Activated CD8-positive, alpha-beta T cell treated with anti-CD3 and anti-CD28 coated beads, Interleukin-2, amount 10 ng/mL, durations not matched to agents 7 days and 5 days (primary cell): ENCODE results near the gene SEMG2. TPM values are rescaled to one million over a fixed set of nuclear protein-coding genes. Genes with fewer than 3 reads are reported as not detected.
A peak's percentile ranks its signal among the peaks of the same experiment; 100 is the strongest.

Source experiments
- ATAC-seq: fragments of 150-1000 bp; cut with Tn5 transposase; one replicate; pipeline ENCODE4 v1.10.0; 2021; ENCODE audit warnings: moderate library complexity
- CTCF ChIA-PET: fragments of 350-600 bp; sonication (Branson Sonifier 250); formaldehyde crosslinking; loops from one replicate; lab custom pipeline; 2021; ENCODE audit warnings: antibody characterized with exemption; lab: Charles Lee
- POLR2A ChIA-PET: fragments of 350-600 bp; sonication (Branson Sonifier 250); formaldehyde crosslinking; loops from one replicate; lab custom pipeline; 2021; ENCODE audit warnings: antibody characterized with exemption; lab: Charles Lee
- DNase-seq: peaks from one replicate; pipeline ENCODE4 v3.0.0-alpha.2; 2020
- H3K27ac Mint-ChIP-seq: one replicate; pipeline ENCODE4 v1.8.0; 2021; ENCODE audit warnings: mild to moderate bottlenecking, mixed read lengths
- H3K27me3 Mint-ChIP-seq: one replicate; pipeline ENCODE4 v1.8.0; 2021; ENCODE audit warnings: low read depth, mixed read lengths
- H3K36me3 Mint-ChIP-seq: one replicate; pipeline ENCODE4 v1.8.0; 2021; ENCODE audit warnings: low read depth, mixed read lengths
- H3K4me1 Mint-ChIP-seq: one replicate; pipeline ENCODE4 v1.8.0; 2021; ENCODE audit warnings: low read depth, mixed read lengths
- H3K4me3 Mint-ChIP-seq: one replicate; pipeline ENCODE4 v1.8.0; 2021; ENCODE audit warnings: mild to moderate bottlenecking, mixed read lengths
- H3K9me3 Mint-ChIP-seq: one replicate; pipeline ENCODE4 v1.8.0; 2022; ENCODE audit warnings: mixed read lengths; ENCODE audit not compliant: insufficient read depth
- total RNA-seq, 2 experiments: library from RNA; stranded (reverse); gene quantifications; one replicate each; pipeline ENCODE4 v1.2.3, GENCODE V29; 2021

SEMG2 gene
- total RNA-seq, 2 experiments from 2014 or later: not detected

DNA sequence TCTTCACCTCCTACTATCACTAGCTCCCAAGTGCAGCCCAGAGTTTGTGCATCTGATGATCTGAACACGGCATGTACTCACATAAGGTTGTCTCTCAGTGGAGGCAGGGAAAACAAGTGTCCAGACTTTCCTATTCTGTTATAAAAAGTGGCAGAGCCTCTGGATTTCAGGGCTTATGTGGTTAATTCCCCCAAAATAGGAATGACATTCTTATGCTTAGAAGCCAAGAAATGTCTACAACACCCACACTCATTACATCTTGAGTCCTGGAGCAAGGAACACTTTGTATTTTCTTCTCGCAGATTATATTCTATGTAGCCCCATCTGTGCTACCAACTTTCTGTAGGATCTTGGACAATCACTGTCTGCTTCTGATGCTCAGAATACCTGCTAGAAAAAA, 27.8 kb upstream of the SEMG2 start:
- no peaks in the 10 kb centered on the region for H3K36me3 Mint-ChIP-seq
- H3K27ac Mint-ChIP-seq: no peak overlapping the region
- H3K9me3 Mint-ChIP-seq: peaks cover 4% of the 10 kb centered on the region
- POLR2A ChIA-PET: interaction anchor here (0.5 kb wide), 1 partner anchor 293 kb away, joined by 3 read pairs; no protein-coding TSS in a partner anchor
- H3K4me1 Mint-ChIP-seq: no peaks in the 10 kb centered on the region
- CTCF ChIA-PET: no interaction called here
- peaks cover 23% of the 10 kb centered on the region for H3K27me3 Mint-ChIP-seq
- DNase-seq (no peak), ATAC-seq (no peak)
- no peak overlapping the region for H3K4me3 Mint-ChIP-seq

DNA sequence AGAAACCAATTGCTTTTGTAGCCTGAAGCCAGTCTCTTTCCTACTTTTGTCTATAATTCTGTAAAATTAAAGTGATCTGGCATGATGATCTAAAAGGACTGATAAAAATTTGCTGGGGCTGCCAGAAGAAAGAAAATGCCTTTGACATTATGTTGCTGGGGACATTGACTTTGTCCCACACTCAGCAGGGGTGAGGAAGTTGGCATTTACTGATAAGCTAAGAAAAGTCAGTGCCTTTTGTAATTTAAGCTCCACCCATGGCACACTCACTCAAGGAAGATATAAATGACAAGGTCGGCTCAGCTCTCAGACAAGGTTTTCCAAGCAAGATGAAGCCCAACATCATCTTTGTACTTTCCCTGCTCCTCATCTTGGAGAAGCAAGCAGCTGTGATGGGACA, 14.4 kb upstream of the SEMG2 start, which contains the start of gene SEMG1:
Gene SEMG1 (plus strand): TSS at position 309 of the 400 bp plus-strand sequence. CDS start 21 bp downstream, at position 330.
- no peaks in the 10 kb centered on the region for H3K9me3 Mint-ChIP-seq
- H3K4me1 Mint-ChIP-seq: no peaks in the 10 kb centered on the region
- no peak for DNase-seq
- H3K4me3 Mint-ChIP-seq: no peak within 1 kb of the TSS
- POLR2A ChIA-PET: no interaction called here
- H3K36me3 Mint-ChIP-seq: no peaks in the 10 kb centered on the region
- no peak within 1 kb of the TSS for H3K27ac Mint-ChIP-seq
- CTCF ChIA-PET: interaction anchor here (0.7 to 1.0 kb wide), 2 partner anchors 112 to 277 kb away, joined by 3 read pairs; no protein-coding TSS in a partner anchor
- ATAC-seq: no peak
- H3K27me3 Mint-ChIP-seq: peaks cover 30% of the 10 kb centered on the region

DNA sequence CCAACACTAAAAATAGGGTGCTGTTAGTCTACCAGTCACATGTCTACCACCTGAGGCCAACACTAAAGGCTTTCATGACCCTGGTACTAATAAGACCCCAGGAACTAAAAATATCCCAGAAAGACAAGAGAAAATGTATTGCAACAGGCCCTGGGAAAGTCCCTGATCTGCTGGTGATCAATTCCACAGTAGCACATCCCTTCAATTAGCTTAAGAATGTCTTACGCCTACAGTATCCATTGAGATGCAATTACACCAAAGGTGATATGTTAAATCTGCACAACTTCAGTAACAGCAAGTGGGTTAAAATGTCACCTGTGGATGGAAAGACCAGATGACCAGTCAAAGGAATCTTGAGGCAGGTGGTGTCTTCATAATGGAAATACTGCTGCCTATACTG, 11.2 kb upstream of the SEMG2 start:
- ATAC-seq (no peak), DNase-seq (no peak)
- no peak overlapping the region for H3K27ac Mint-ChIP-seq
- no peaks in the 10 kb centered on the region for H3K36me3 Mint-ChIP-seq
- H3K4me3 Mint-ChIP-seq: no peak overlapping the region
- CTCF ChIA-PET: no interaction called here
- H3K4me1 Mint-ChIP-seq: no peaks in the 10 kb centered on the region
- POLR2A ChIA-PET: no interaction called here
- H3K9me3 Mint-ChIP-seq: no peaks in the 10 kb centered on the region
- peaks cover 25% of the 10 kb centered on the region for H3K27me3 Mint-ChIP-seq

DNA sequence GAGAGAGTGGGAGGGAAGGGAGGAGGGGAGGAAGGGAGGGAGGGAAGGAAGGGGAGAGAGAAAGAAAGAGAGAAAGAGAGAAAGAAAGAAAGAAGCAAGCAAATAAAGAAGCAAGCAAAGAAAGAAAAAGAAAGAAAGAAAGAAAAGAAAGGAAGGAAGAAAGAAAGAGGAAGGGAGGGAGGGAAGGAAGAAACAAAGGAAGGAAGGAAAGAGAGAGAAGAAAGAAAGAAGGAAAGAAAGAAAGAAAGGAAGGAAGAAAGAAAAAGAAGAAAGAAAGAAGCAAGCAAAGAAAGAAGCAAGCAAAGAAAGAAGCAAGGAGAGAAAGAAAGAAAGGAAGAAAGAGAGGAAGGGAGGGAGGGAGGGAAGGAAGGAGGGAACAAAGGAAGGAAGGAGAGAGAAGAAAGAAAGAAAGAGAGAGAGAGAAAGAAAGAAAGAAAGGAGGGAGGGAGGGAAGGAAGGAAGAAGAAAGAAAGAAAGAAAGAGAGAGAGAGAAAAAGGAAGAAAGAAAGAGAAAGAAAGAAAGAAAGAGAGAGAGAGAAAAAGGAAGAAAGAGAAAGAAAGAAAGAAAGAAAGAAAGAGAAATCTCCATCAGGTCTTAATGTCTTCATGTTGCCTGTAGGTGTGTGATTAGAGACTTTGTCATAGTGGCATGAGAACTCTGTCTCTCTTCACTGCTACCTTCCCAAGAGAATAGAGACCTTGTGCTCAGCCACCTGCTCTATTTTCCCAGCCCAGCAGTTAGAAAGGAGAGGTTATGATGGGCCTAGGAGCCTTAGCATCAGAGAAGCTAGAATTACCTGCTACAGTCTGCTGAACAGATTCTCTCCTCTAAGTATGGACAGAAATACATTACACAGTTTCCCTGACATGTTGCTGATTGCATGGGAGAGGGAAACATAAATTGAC, 9.4 kb upstream of the SEMG2 start:
- Mint-ChIP-seq H3K4me3 (no peak overlapping the region), H3K27me3 (peaks cover 17% of the 10 kb centered on the region), H3K27ac (no peak overlapping the region), H3K9me3 (no peaks in the 10 kb centered on the region), H3K4me1 (no peaks in the 10 kb centered on the region), H3K36me3 (no peaks in the 10 kb centered on the region)
- ATAC-seq (no peak), DNase-seq (no peak)
- ChIA-PET CTCF (no interaction called here), POLR2A (no interaction called here)

DNA sequence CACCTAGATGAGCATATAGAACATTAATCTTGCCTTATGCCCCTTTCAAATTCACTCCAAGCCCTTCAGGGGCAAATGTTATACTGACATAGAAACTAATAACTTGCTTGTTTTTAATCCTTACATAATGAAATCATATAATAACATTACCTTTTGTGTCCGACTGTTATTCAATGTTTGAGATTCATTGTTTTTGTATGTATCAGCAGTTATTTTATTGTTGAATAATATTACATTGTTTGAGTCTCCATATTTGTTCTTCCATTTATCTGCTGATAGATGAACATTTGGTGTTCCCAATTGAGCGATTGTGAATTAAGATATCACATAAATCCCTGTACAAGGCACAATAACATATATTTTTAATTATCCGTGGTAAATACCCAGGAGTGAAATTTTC, 8.3 kb upstream of the SEMG2 start:
- no peak overlapping the region for H3K4me3 Mint-ChIP-seq
- POLR2A ChIA-PET: no interaction called here
- no peak for DNase-seq
- H3K27ac Mint-ChIP-seq: no peak overlapping the region
- H3K9me3 Mint-ChIP-seq: no peaks in the 10 kb centered on the region
- no peak for ATAC-seq
- no peaks in the 10 kb centered on the region for H3K4me1 Mint-ChIP-seq
- CTCF ChIA-PET: no interaction called here
- H3K36me3 Mint-ChIP-seq: no peaks in the 10 kb centered on the region
- peaks cover 13% of the 10 kb centered on the region for H3K27me3 Mint-ChIP-seq

DNA sequence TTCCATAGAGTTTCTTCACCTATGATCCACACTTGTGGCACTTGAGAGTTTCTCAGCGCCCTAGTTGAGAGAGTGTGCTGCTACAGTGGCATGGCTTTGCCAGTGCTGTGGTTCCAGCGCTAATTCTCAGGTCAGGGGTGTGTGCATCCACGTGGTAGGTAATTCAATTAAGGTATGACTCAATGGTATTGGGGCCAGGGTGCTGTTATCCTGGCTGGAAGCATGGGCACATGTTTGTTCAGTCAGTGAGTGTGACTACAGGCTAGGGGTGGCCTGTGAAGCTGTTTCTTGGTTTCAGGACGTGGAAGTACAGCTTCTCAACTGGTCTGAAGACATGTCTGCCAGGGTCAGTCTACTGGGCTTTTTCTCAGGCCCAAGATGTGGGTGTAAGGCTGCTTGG, 3.0 kb upstream of the SEMG2 start:
- DNase-seq: no peak
- Mint-ChIP-seq H3K9me3 (no peaks in the 10 kb centered on the region), H3K4me1 (no peaks in the 10 kb centered on the region), H3K4me3 (no peak overlapping the region), H3K36me3 (no peaks in the 10 kb centered on the region), H3K27me3 (peaks cover 26% of the 10 kb centered on the region), H3K27ac (no peak overlapping the region)
- ATAC-seq: no peak
- ChIA-PET CTCF (no interaction called here), POLR2A (no interaction called here)

DNA sequence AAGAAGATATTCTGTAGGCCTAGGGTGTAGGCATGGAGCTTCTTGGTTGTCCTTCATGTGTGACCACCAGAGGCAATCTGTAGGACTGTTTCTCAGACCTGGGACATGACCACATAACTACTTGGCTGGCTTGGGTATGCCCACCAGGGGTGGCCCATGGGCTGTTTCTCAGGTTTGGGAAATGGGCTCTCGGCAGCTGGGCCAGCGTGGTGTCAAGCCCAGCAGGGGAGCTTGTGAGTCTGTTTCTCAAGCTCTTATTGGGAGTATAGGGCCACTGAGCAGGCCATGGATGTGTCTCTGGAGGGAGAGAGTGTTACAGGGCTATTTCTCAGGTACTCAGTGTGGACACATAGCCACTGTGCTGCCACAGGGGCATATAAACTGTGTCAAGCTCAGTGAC, 2.5 kb upstream of the SEMG2 start:
- Mint-ChIP-seq H3K27ac (no peak overlapping the region), H3K9me3 (no peaks in the 10 kb centered on the region), H3K36me3 (no peaks in the 10 kb centered on the region), H3K4me1 (no peaks in the 10 kb centered on the region), H3K27me3 (peaks cover 28% of the 10 kb centered on the region), H3K4me3 (no peak overlapping the region)
- ATAC-seq (no peak), DNase-seq (no peak)
- ChIA-PET CTCF (no interaction called here), POLR2A (no interaction called here)

DNA sequence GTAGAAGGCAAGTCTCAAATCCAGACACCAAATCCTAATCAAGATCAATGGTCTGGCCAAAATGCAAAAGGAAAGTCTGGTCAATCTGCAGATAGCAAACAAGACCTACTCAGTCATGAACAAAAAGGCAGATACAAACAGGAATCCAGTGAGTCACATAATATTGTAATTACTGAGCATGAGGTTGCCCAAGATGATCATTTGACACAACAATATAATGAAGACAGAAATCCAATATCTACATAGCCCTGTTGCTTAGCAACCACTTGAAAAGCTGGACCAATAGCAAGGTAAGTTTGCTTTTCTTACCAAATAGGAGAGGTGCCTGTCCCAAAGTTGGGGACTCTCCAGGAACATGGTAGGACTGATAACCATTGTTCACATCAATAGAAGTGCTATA, 2.0 kb downstream of the SEMG2 start:
- H3K36me3 Mint-ChIP-seq: no peaks in the 10 kb centered on the region
- ATAC-seq (no peak), DNase-seq (no peak)
- no peak overlapping the region for H3K27ac Mint-ChIP-seq
- CTCF ChIA-PET: no interaction called here
- POLR2A ChIA-PET: no interaction called here
- H3K4me1 Mint-ChIP-seq: no peaks in the 10 kb centered on the region
- H3K27me3 Mint-ChIP-seq: peaks cover 41% of the 10 kb centered on the region
- no peak overlapping the region for H3K4me3 Mint-ChIP-seq
- no peaks in the 10 kb centered on the region for H3K9me3 Mint-ChIP-seq

DNA sequence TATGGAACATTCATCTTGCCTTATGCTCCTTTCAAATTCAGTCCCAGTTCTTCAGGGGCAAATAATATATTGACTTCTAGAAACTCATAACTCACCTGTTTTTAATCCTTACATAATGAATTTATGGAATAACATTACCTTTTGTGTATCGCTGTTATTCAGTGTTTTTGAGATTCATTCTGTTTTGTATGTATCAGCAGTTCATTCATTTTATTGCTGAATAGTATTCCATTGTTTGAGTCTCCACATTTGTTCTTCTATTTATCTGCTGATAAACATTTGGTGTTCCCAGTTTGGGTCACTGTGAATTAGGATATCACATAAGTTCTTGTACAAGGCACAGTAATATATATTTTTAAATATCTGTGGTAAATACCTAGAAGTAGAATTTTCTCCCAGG, 5.1 kb downstream of the SEMG2 start:
- Mint-ChIP-seq H3K27ac (no peak overlapping the region), H3K9me3 (no peaks in the 10 kb centered on the region), H3K4me3 (no peak overlapping the region), H3K27me3 (peaks cover 39% of the 10 kb centered on the region), H3K4me1 (no peaks in the 10 kb centered on the region), H3K36me3 (no peaks in the 10 kb centered on the region)
- ATAC-seq: no peak
- ChIA-PET CTCF (interaction anchor here (1.1 kb wide), 1 partner anchor 65 kb away, joined by 3 read pairs; no protein-coding TSS in a partner anchor), POLR2A (no interaction called here)
- DNase-seq: no peak

DNA sequence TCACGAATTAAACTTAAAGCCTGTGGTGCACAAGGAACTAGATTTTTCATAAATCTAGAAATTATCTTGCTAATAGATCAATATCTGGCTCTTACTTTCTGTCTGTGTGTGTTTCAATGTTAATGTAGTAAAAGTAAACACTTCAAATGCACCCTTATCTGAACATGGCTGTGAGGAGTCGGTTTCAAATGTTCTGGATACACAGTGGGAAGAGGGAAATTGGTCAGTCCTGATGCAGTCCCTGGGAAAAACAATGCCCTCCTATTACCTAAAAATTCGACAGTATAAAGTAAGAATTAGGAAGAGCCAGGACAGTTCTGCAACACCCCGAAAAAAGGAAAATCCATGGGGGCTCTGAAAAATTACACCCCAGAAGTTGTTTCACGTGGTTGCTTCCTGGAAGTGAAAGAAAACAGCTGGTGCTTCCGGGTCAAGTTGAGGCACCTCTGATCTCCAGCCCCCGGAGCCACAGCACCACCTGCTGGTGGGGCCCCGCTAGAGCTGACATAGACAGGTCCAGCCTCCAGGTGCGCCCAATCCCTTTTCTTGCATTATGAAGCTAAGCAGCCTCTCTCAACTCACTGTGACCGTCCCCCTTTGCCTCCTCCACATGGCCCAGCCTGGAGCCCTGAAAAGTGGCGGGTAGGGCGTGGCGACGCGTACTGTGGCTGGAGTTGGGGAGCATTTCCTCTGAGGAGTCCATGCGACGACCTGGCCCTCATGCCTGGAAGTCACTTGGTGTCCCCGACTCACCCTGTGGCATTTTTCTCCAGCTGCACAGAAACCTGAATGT, 8.3 kb downstream of the SEMG2 start:
- no peak overlapping the region for H3K27ac Mint-ChIP-seq
- H3K36me3 Mint-ChIP-seq: no peaks in the 10 kb centered on the region
- CTCF ChIA-PET: interaction anchor here (0.6 to 1.4 kb wide), 9 partner anchors 9 to 185 kb away, joined by 3 to 7 read pairs (median 4); partner anchors contain the start of genes SEMG2 and SLPI
- no peaks in the 10 kb centered on the region for H3K4me1 Mint-ChIP-seq
- no peak overlapping the region for H3K4me3 Mint-ChIP-seq
- peak; percentile 60 for DNase-seq
- peak; percentile 49 for ATAC-seq
- H3K9me3 Mint-ChIP-seq: no peaks in the 10 kb centered on the region
- POLR2A ChIA-PET: no interaction called here
- peaks cover 20% of the 10 kb centered on the region for H3K27me3 Mint-ChIP-seq

DNA sequence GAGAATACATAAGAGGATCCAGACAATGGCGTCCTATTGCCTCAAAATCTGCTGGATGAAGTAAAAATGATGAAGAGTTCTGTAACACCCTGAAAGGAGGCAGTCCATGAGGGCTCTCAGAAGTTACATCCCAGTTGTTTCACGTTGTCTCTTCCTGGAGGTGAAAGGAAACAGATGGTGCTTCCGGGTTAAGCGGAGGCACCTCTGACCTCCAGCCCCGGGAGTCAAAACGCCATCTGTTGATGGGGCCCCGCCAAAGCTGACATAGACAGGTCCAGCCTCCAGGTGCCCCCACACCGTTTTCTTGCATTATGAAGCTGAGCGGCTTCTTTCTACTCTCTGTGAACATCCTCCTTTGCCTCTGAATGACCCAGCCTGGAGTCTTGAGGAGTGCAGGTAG, 9.5 kb downstream of the SEMG2 start:
- Mint-ChIP-seq H3K4me3 (no peak overlapping the region), H3K4me1 (no peaks in the 10 kb centered on the region), H3K27me3 (peaks cover 17% of the 10 kb centered on the region), H3K36me3 (no peaks in the 10 kb centered on the region), H3K27ac (no peak overlapping the region), H3K9me3 (no peaks in the 10 kb centered on the region)
- ATAC-seq (no peak), DNase-seq (no peak)
- CTCF ChIA-PET: interaction anchor here (0.6 to 1.0 kb wide), 2 partner anchors 63 to 92 kb away, joined by 3 read pairs; no protein-coding TSS in a partner anchor
- POLR2A ChIA-PET: no interaction called here

DNA sequence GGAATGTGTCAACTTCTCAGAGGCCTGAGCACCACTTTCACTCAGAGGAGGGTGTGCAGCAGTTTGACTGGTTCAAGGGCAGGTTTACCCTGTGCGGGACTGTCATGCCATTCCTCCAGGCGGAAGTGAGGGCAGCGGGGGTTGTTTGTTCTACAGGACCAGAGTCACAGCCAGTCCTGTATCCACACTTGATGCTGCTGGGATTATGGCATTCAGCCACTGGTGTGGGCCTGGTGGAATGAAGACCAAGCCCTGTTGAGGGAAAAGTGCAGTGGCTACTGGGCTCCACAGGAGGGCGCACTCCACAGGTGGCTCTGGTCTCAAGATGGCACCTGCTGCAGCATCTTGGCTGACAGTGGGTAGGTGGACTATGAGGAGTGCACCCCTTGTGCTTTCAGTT, 14.8 kb downstream of the SEMG2 start:
- no peaks in the 10 kb centered on the region for H3K4me1 Mint-ChIP-seq
- CTCF ChIA-PET: no interaction called here
- peaks cover 12% of the 10 kb centered on the region for H3K27me3 Mint-ChIP-seq
- no peaks in the 10 kb centered on the region for H3K36me3 Mint-ChIP-seq
- H3K4me3 Mint-ChIP-seq: no peak overlapping the region
- POLR2A ChIA-PET: no interaction called here
- no peak for DNase-seq
- H3K9me3 Mint-ChIP-seq: no peaks in the 10 kb centered on the region
- H3K27ac Mint-ChIP-seq: no peak overlapping the region
- no peak for ATAC-seq
